K562 (cell line): Measurements from ENCODE around the gene BDH2. TPM values are rescaled to one million over a fixed set of nuclear protein-coding genes. Genes with fewer than 3 reads are reported as not detected.

ENCODE experiments used
- ATAC-seq: fragments of 200-7000 bp; cut with Tn5 transposase; 3 replicates; pipeline ENCODE4 v1.9.1; 2020; ENCODE audit warnings: moderate library complexity
- BruUV-seq: library from RNA; stranded (reverse); fragments of 400-500 nt; replicated peaks from 2 replicates; lab custom pipeline; 2021; lab: Mats Ljungman, UMichigan
- CTCF ChIA-PET: fragments of 300-600 bp; formaldehyde crosslinking; extraction: SDS; loops from one replicate; lab custom pipeline; 2021; ENCODE audit warnings: low intra/inter-chr PET ratio; lab: Yijun Ruan, JAX
- POLR2A ChIA-PET: fragments of 300-600, 350-650 bp; sonication (Branson Sonifier 250); formaldehyde crosslinking; extraction: SDS; loops from one replicate; lab custom pipeline; 2021; ENCODE audit warnings: antibody characterized with exemption, inconsistent platforms; lab: Yijun Ruan, JAX
- DNase-seq, 4 experiments: peaks; one replicate each; pipeline versions ENCODE4 v3.0.0 to v3.0.0-alpha.2; 2011 to 2018; ENCODE audit warnings: low spot score in 3 of 4, mixed read lengths in 3 of 4; ENCODE audit errors: extremely low read depth in 1 of 4
- FAIRE-seq: peaks from 2 replicates; lab custom pipeline; 2011; peaks lifted over from hg19 to GRCh38; lab: Jason Lieb, UNC
- H2AFZ ChIP-seq: 2 replicates; pipeline ENCODE4 v1.6.0; 2011; ENCODE audit warnings: low read depth, low read length, control low read depth, inconsistent platforms
- H3K27ac ChIP-seq: fragments of 200-600 bp; 3 replicates; pipeline ENCODE4 v1.8.0; 2011; ENCODE audit warnings: low read depth, mild to moderate bottlenecking, control low read depth, inconsistent platforms, low read length, moderate library complexity, mixed read lengths; ENCODE audit errors: extremely low read depth
- H3K27me3 ChIP-seq, 2 experiments: fragments of 300-600 bp in 1 of 2; 2 replicates in 1 of 2; 3 replicates in 1 of 2; pipeline versions ENCODE4 v1.6.0 to v1.8.0; 2011; ENCODE audit warnings: inconsistent platforms in 2 of 2, low read length in 2 of 2, mild to moderate bottlenecking in 1 of 2, mixed read lengths in 1 of 2, moderate library complexity in 1 of 2; ENCODE audit not compliant: control insufficient read depth in 2 of 2, insufficient read depth in 2 of 2
- H3K36me3 ChIP-seq: fragments of 300-600 bp; 3 replicates; pipeline ENCODE4 v1.8.0; 2011; ENCODE audit warnings: mild to moderate bottlenecking, low read length, inconsistent platforms; ENCODE audit not compliant: control insufficient read depth, insufficient read depth
- H3K4me1 ChIP-seq, 2 experiments: fragments of 200-600 bp in 1 of 2; replicated peaks in 1 of 2; 2 replicates in 1 of 2; 3 replicates in 1 of 2; pipeline versions ENCODE4 v1.5.1 to v1.8.0; 2011; ENCODE audit warnings: inconsistent platforms in 2 of 2, low read length in 2 of 2, mild to moderate bottlenecking in 1 of 2, mixed read lengths in 1 of 2, moderate library complexity in 1 of 2; ENCODE audit not compliant: control insufficient read depth in 2 of 2, insufficient read depth in 2 of 2
- H3K4me2 ChIP-seq: 2 replicates; pipeline ENCODE4 v1.6.1; 2011; ENCODE audit warnings: low read length, control low read depth, inconsistent platforms, mixed read lengths; ENCODE audit not compliant: insufficient read depth
- H3K4me3 ChIP-seq: fragments of 200-600 bp; sonication (generic), shearing (Covaris generic); 2 replicates; pipeline ENCODE4 v1.5.1; 2016; ENCODE audit warnings: control low read depth, inconsistent platforms
- H3K79me2 ChIP-seq: fragments of 200-600 bp; 3 replicates; pipeline ENCODE4 v1.8.0; 2011; ENCODE audit warnings: low read length, inconsistent platforms; ENCODE audit not compliant: control insufficient read depth, insufficient read depth
- H3K9ac ChIP-seq, 2 experiments: 2 replicates each; pipeline versions ENCODE4 v1.6.0 to v1.6.1; 2011; ENCODE audit warnings: low read depth in 2 of 2, low read length in 2 of 2, control low read depth in 1 of 2, inconsistent platforms in 1 of 2, mild to moderate bottlenecking in 1 of 2, mixed read lengths in 1 of 2; ENCODE audit not compliant: insufficient read depth in 1 of 2
- H3K9me1 ChIP-seq: one replicate; pipeline ENCODE4 v1.6.0; 2011; ENCODE audit warnings: inconsistent platforms, mild to moderate bottlenecking, low read length, moderate library complexity; ENCODE audit not compliant: control insufficient read depth, insufficient read depth
- H3K9me3 ChIP-seq: replicated peaks from 2 replicates; pipeline ENCODE4 v1.5.1; 2011; ENCODE audit warnings: low read depth, low read length, inconsistent platforms; ENCODE audit not compliant: control insufficient read depth, insufficient read depth
- H4K20me1 ChIP-seq: replicated peaks from 2 replicates; pipeline ENCODE4 v1.6.1; 2011; ENCODE audit warnings: low read length, inconsistent platforms, mixed read lengths; ENCODE audit not compliant: control insufficient read depth, insufficient read depth
- FOXA3 ChIP-seq, 2 experiments: fragments of 450-650 bp in 1 of 2; sonication (generic) in 1 of 2; formaldehyde crosslinking; IDR thresholded peaks in 1 of 2; conservative IDR thresholded peaks in 1 of 2; 2 replicates each; pipeline versions ENCODE4 v1.4.0 to v1.8.0; 2020 to 2022; ENCODE audit warnings: mild to moderate bottlenecking in 2 of 2, missing genetic modification reagents in 1 of 2
- NBN ChIP-seq: fragments of 450-650 bp; IDR thresholded peaks from 2 replicates; pipeline ENCODE4 v1.6.1; 2016; ENCODE audit warnings: low read depth, mild to moderate bottlenecking
- NCOA2 ChIP-seq, 2 experiments: fragments of 450-650 bp; IDR thresholded peaks; 2 replicates each; pipeline ENCODE4 v1.6.1; 2018; ENCODE audit warnings: mild to moderate bottlenecking in 2 of 2, moderate library complexity in 1 of 2; ENCODE audit not compliant: partially characterized antibody in 2 of 2
- RFX7 ChIP-seq: fragments of 250-450 bp; sonication (Bioruptor Pico); IDR thresholded peaks from 2 replicates; pipeline ENCODE4 v1.5.1; 2021; ENCODE audit warnings: mild to moderate bottlenecking
- RHOXF2B ChIP-seq: fragments of 250-450 bp; sonication (Bioruptor Pico); conservative IDR thresholded peaks from 2 replicates; pipeline ENCODE4 v1.5.1; 2021
- SMARCB1 ChIP-seq: IDR thresholded peaks from 2 replicates; pipeline ENCODE4 v1.6.1; 2011; ENCODE audit warnings: improper control_type of control experiment, low read depth; ENCODE audit not compliant: insufficient read length
- TRIM25 ChIP-seq: fragments of 450-650 bp; IDR thresholded peaks from 2 replicates; pipeline ENCODE4 v1.7.0; 2016; ENCODE audit warnings: borderline replicate concordance
- WGBS: fragments of 100-300 bp; shearing (Covaris generic); methylation state at CpG from one replicate; pipeline ENCODE4 v1.1.6; 2016; ENCODE audit warnings: low coverage, mixed read lengths; ENCODE audit not compliant: insufficient coverage; ENCODE audit errors: missing lambda C conversion rate; 5-methylcytosine and 5-hydroxymethylcytosine counted together
- in situ Hi-C: fragments of 300-500 bp; cut with MboI; formaldehyde crosslinking; loops from 4 replicates; pipeline ENCODE4 v1.15.0; 2018; ENCODE audit warnings: inconsistent platforms, mixed read lengths
- intact Hi-C: fragments of 100-400 bp; cut with micrococcal nuclease; formaldehyde crosslinking; loops from 2 replicates; pipeline ENCODE4 v1.14.2; 2022
- polyA plus RNA-seq, 8 experiments: library from polyadenylated mRNA; depleted of rRNA in 4 of 8; stranded (reverse) in 5 of 8; unstranded in 3 of 8; fragments of >200 nt; fragmentation: Nextera tagmentation in 2 of 8; fragmentation: Illumina TruSeq in 1 of 8; extraction: Ambion mirVana in 2 of 8; extraction: Trizol in 1 of 8; gene quantifications; 2 replicates each; pipeline versions ENCODE4 v1.2.1 to v1.2.3, GENCODE V29; 2011 to 2014; ENCODE audit warnings: inconsistent platforms in 1 of 8, missing spikeins in 1 of 8
- total RNA-seq, 7 experiments: library from RNA; depleted of rRNA in 6 of 7; stranded (reverse); fragments of >200 nt in 6 of 7; fragmentation: Illumina TruSeq in 2 of 7; extraction: Trizol in 2 of 7; gene quantifications; 2 replicates each; pipeline versions ENCODE4 v1.2.1 to v1.2.3, GENCODE V29; 2011 to 2021; ENCODE audit warnings: low replicate concordance in 1 of 7
- TF ChIP-seq, protein P1 (sequence below): fragments of 450-650 bp; IDR thresholded peaks from 2 replicates; pipeline ENCODE4 v1.6.1; 2016

BDH2 gene
- total and polyA plus RNA-seq, 9 of the 15 experiments (the other 6 are each of a cell fraction or from before 2014, with no cell fraction given) = 4.9 to 17.9 (median 9.1) TPM

DNA sequence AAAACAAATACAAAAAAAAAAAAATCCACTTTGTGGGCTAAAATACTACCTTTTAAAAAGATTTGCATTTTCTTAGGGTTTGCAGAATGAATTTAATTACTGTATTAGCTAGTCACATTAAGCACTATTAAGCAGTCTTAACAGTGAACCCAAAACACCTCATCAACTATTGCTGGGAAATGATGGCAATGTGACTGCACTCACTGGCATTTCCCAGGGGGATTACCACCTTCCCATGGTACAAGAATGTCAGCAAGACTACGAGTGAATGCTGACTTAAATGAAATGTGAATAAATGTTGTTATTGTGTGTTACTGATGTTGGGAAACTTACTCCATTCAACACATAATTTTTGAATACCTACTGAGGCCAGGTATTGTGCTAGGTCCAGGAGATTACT is 13.1 kb downstream of the BDH2 start:
- no peak overlapping the region for H2AFZ ChIP-seq
- FAIRE-seq = no peak
- in situ Hi-C loops = loop anchor here (5.0 kb wide), 2 partner anchors 464 to 649 kb away; no protein-coding TSS in a partner anchor
- H3K9me1 ChIP-seq = no peaks in the 10 kb centered on the region
- no peak for ATAC-seq
- WGBS = 5% methylated on average over 1 of the region's 1 CpG
- no peak overlapping the region for H3K4me3 ChIP-seq
- no peaks in the 10 kb centered on the region for H3K36me3 ChIP-seq
- no peaks in the 10 kb centered on the region for H3K27me3 ChIP-seq
- no peak for TF ChIP-seq RFX7 (CRISPR knock-in tag)
- TF ChIP-seq TRIM25 = no peak
- TF ChIP-seq NCOA2 (IDR thresholded peaks at IDR 0.05; ENCODE audit: partially characterized antibody in 2 of 2) = no peak
- no peak for TF ChIP-seq FOXA3 (CRISPR knock-in tag; conservative IDR thresholded peaks at IDR 0.05 in 1 of 2, IDR thresholded peaks at IDR 0.05 in 1 of 2)
- no peak for TF ChIP-seq NBN
- TF ChIP-seq SMARCB1 = no peak
- TF ChIP-seq RHOXF2B (CRISPR knock-in tag) = no peak
- TF ChIP-seq, protein P1, sequence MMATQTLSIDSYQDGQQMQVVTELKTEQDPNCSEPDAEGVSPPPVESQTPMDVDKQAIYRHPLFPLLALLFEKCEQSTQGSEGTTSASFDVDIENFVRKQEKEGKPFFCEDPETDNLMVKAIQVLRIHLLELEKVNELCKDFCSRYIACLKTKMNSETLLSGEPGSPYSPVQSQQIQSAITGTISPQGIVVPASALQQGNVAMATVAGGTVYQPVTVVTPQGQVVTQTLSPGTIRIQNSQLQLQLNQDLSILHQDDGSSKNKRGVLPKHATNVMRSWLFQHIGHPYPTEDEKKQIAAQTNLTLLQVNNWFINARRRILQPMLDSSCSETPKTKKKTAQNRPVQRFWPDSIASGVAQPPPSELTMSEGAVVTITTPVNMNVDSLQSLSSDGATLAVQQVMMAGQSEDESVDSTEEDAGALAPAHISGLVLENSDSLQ = no peak
- TF ChIP-seq, all 486 proteins: peak for 0
- ChIA-PET POLR2A (interaction anchor here (0.6 kb wide), 1 partner anchor 16 kb away, joined by 5 read pairs; no protein-coding TSS in a partner anchor), CTCF (no interaction called here)
- Histone ChIP-seq H3K4me1 (no peaks in the 10 kb centered on the region), H3K27ac (no peak overlapping the region), H3K79me2 (no peaks in the 10 kb centered on the region), H4K20me1 (no peaks in the 10 kb centered on the region), H3K4me2 (no peak overlapping the region), H3K9me3 (no peaks in the 10 kb centered on the region), H3K9ac (no peak overlapping the region)
- no peak for DNase-seq
- no TSS peak for BruUV-seq
- intact Hi-C loops = no loop called here
